Measurements from ENCODE around the gene LGALS8. TPM values are rescaled to one million over a fixed set of nuclear protein-coding genes. Genes with fewer than 3 reads are reported as not detected.

Gene LGALS8
- polyA plus RNA-seq, 4 donors = 66.8 to 92.2 (median 75.6) TPM

- no peak for DNase-seq (ENCODE audit: low read depth in 4 of 4, low spot score in 3 of 4)
Measured at GRCh38 chr1:236508593-236509027, 15.2 kb upstream of the LGALS8 start.

- DNase-seq (ENCODE audit: low read depth in 4 of 4, low spot score in 3 of 4) = no peak
Measured at GRCh38 chr1:236509203-236509602, 14.6 kb upstream of the LGALS8 start.

GRCh38 chr1:236509647-236510401 is 14.0 kb upstream of the LGALS8 start:
- DNase-seq (ENCODE audit: low read depth in 4 of 4, low spot score in 3 of 4) = no peak

DNA sequence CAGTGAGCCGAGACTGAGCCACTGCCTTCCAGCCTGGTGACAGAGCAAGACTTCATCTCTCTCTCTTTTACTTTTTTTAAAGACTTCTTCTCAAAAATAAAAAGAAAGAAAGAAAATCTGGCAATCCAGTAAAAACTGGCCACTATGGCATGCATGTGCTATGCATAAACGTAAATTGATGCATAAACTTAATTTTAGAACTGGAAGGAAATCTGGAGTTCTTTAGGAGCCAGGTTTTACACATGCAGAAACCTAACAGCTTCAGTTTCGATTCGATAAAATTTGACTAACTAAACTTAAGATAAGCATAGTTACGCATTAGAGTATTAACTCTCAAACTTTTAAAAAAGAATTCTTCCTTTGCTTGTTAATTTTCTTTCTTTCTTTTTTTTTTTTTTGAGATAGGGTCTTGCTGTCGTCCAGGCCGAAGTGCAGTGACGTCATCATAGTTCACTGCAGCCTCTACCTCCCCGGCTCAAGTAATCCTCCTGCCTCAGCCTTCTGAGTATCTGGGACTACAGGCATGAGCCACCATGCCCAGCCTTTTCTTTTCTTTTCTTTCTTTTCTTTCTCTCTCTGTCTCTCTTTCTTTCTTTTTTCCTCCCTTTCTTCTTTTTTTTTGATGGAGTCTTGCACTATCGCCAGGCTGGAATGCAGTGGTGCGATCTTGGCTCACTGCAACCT is 11.9 kb upstream of the LGALS8 start:
- no peak for DNase-seq (ENCODE audit: low read depth in 4 of 4, low spot score in 3 of 4)

GRCh38 chr1:236514703-236515442 is 8.9 kb upstream of the LGALS8 start:
- no peak for DNase-seq (ENCODE audit: low read depth in 4 of 4, low spot score in 3 of 4)

DNA sequence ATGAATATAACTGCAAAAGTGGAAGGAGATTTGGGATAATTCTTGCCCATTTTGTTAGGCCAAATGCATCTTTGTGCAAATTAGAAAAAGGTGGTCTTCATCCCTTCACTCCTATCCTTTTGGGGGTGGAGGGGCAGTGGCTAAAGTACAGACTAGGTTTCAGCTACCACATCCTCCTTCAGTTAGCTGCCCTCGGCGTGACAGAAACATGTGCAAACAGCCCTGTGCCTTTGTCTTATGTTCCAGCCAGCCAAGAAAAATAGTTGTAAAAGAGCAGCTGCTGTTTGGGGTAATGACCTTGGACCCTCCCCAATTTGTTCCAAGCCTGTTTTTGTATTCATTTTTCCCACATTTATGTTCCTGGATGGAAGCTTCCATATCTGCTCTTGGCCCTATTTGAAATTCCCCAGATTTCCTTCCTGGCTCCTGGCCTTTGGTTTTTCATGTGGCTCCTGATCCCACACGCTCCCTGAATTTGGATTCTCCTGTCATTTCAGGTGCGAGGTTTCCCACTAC is 8.3 kb upstream of the LGALS8 start:
- no peak for DNase-seq (ENCODE audit: low read depth in 4 of 4, low spot score in 3 of 4)

DNA sequence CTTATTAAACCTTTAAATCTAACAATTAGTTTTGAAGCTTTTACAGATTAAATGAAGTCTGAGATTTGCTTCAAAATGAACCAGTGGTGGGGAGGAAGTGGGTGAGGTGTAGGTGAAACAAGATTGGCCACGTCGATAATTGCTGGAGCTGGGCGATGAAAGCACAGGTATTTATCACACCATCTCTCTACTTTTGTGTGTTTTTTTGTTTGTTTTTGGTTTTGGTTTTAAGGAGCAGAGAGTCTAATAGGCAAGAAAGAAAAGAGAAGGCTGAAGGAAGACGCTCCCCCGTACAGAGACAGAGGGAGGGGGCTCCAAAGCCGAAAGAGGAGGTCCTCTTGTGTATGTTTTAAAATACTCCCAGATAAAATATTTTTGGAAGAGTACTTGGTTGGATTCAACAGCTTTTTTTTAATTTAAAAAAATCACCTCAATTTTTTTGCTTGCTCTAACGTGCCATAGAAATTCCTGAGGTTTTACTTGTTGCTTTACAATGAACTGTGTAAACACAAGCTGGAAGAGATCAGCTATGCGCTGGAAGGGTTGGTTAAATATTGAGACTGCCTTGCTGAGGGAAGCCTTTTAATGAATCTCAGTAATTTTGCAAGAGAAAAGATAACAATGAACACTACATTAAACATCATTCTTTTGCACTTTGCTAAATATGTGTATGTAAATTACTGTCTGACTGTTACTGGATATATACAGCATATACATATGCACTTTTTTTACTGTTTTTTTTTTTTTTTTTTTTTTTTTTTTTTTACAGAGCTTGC is 6.7 kb upstream of the LGALS8 start:
- peak in 1 of 4 donors; percentile 58 for DNase-seq (ENCODE audit: low read depth in 4 of 4, low spot score in 3 of 4)

GRCh38 chr1:236518322-236518721 is 5.5 kb upstream of the LGALS8 start:
- no peak for DNase-seq (ENCODE audit: low read depth in 4 of 4, low spot score in 3 of 4)

GRCh38 chr1:236520445-236521005 is 3.3 kb upstream of the LGALS8 start:
- no peak for DNase-seq (ENCODE audit: low read depth in 4 of 4, low spot score in 3 of 4)

- peak in 1 of 4 donors; percentile 23 for DNase-seq (ENCODE audit: low read depth in 4 of 4, low spot score in 3 of 4)
Measured at GRCh38 chr1:236522937-236523703, 662 bp upstream of the LGALS8 start.

DNA sequence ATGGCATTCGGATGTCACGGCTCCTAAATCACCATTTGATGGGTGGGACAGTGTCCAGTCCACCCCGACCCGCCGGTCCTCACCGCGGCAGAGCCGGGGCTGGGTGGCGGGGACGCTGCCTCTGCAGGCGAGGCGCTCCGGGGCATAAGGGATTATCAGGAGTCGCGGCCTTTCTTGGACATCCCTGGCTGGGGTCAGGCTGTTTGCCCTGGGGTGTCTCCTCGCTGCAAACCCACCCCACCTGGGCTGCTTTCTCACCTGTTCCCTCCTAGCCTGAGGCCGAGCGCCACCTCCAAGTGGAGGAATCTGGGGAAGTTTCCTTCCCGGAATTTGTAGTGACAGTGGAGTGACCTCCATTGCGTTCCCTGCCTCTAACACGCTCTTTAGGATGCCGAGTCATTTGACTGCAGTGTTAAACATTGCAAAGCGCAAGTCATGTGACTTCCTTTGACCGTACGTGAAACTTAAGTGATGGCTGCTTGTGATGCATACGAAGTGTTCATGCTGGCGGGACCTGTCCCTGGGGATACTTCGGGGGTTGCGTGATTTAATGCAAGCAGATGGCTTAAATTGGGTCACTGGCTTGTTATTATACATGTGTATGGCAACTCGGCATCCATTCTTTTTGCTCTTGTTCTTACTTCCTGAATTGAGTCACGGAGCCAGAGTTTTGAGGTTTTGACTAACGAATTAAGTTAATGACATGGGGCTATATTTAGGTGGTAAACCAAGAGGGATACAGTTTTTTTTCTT is 536 bp downstream of the LGALS8 start:
- peak in 2 of 4 donors; percentile 49 to 63 for DNase-seq (ENCODE audit: low read depth in 4 of 4, low spot score in 3 of 4)

- no peak for DNase-seq (ENCODE audit: low read depth in 4 of 4, low spot score in 3 of 4)
Measured at GRCh38 chr1:236524895-236525184, 1.1 kb downstream of the LGALS8 start.

- DNase-seq (ENCODE audit: low read depth in 4 of 4, low spot score in 3 of 4) = no peak
Measured at GRCh38 chr1:236526079-236526478, 2.3 kb downstream of the LGALS8 start.

DNA sequence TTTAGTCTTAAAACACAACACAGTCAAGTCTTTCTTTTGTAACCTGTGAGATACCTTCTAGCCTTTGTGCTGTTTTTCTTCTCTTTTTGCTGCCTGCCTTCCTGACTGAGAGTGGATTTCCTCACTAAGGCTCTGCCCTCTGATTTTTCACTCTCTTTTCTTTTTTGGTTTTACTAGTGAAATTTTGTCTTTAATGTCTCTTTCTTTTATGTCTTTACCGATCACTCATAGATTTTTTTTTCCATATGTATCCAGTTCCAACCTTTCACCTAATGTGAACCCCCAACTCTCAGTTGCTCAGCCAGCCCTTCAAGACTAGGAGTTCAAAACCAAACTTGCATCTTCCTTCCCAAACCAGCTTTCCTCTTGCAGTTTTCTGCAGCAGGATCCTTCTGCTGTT is 6.5 kb downstream of the LGALS8 start:
- DNase-seq (ENCODE audit: low read depth in 4 of 4, low spot score in 3 of 4) = no peak

GRCh38 chr1:236530959-236531358 is 7.2 kb downstream of the LGALS8 start:
- no peak for DNase-seq (ENCODE audit: low read depth in 4 of 4, low spot score in 3 of 4)

- DNase-seq (ENCODE audit: low read depth in 4 of 4, low spot score in 3 of 4) = no peak
Measured at GRCh38 chr1:236532850-236533249, 9.1 kb downstream of the LGALS8 start.

GRCh38 chr1:236534151-236534651 is 10.4 kb downstream of the LGALS8 start:
- DNase-seq (ENCODE audit: low read depth in 4 of 4, low spot score in 3 of 4) = no peak

GRCh38 chr1:236535190-236535589 is 11.4 kb downstream of the LGALS8 start:
- DNase-seq (ENCODE audit: low read depth in 4 of 4, low spot score in 3 of 4) = no peak
